Esophagus squamous epithelium (tissue), 4 donors: Measurements from ENCODE around the gene RWDD1.
A peak's percentile ranks its signal among the peaks of the same experiment; 100 is the strongest.

ENCODE experiments used
- POLR2A ChIP-seq, 4 donors: fragments of 450-650 bp; IDR thresholded peaks; one replicate each; pipeline ENCODE4 v1.6.1; 2017; ENCODE audit warnings: antibody characterized with exemption in 4 of 4, mild to moderate bottlenecking in 4 of 4, moderate library complexity in 3 of 4
- TF ChIP-seq, protein P1 (sequence below), 6 experiments: fragments of 450-650 bp in 4 of 6; fragments of 200-600 bp in 2 of 6; sonication (generic) in 2 of 6; IDR thresholded peaks; one replicate each; pipeline ENCODE4 v1.5.1; 2016 to 2019; ENCODE audit warnings: antibody characterized with exemption in 6 of 6, mild to moderate bottlenecking in 4 of 6, moderate library complexity in 4 of 6

DNA sequence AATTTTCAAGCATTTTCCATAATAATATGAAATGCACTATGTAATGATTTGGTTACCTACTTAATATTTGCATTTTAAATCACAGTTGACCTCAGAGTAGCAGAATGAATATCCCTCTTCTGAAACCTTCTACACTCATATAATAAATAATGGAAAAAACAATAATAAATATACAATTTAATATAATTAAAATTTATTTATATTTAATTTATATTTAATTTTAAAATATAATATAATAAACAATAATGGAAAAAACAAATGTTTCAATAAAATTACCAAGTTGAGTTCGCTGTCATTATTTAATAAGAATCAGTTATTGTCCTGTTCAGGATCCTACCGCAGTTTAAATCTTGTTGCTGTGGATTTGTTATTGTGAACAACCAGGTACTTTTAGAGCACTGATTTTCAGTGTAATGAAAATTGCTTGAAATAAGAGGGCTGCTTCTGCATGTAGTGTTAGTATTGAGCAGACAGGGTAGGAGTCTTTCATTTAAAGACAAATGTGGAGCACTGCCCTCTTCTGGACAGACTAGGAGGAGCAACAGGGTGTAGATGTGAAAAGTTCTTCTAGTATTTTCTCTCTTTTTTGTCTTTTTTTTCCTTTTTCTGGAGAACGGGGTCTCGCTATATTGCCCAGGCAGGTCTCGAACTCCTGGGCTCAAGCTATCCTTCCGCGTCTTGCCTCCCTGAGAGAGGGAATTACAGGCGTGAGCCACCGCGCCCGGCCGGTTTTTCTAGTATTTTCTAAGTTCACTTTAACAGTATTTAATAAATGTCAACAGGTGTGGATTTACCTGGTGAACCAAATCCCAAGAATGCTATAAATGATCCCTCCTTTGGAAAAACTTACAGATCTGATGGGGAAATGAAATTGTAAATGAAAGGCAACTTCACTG is 39.4 kb upstream of the RWDD1 start:
- TF ChIP-seq, protein P1, sequence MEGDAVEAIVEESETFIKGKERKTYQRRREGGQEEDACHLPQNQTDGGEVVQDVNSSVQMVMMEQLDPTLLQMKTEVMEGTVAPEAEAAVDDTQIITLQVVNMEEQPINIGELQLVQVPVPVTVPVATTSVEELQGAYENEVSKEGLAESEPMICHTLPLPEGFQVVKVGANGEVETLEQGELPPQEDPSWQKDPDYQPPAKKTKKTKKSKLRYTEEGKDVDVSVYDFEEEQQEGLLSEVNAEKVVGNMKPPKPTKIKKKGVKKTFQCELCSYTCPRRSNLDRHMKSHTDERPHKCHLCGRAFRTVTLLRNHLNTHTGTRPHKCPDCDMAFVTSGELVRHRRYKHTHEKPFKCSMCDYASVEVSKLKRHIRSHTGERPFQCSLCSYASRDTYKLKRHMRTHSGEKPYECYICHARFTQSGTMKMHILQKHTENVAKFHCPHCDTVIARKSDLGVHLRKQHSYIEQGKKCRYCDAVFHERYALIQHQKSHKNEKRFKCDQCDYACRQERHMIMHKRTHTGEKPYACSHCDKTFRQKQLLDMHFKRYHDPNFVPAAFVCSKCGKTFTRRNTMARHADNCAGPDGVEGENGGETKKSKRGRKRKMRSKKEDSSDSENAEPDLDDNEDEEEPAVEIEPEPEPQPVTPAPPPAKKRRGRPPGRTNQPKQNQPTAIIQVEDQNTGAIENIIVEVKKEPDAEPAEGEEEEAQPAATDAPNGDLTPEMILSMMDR (IDR thresholded peaks at IDR 0.05): peak; percentile 61 to 83 (median 76)
- TF ChIP-seq POLR2A (IDR thresholded peaks at IDR 0.05): no peak
